HepG2 (cell line): ENCODE results near the gene PA2G4. TPM values are rescaled to one million over a fixed set of nuclear protein-coding genes. Genes with fewer than 3 reads are reported as not detected.

Source experiments
- ATAC-seq: fragments of 200-7000 bp; cut with Tn5 transposase; 3 replicates; pipeline ENCODE4 v1.9.1; 2020; ENCODE audit warnings: mild to moderate bottlenecking, moderate library complexity
- BruUV-seq: library from RNA; stranded (reverse); fragments of 400-500 nt; replicated peaks from 2 replicates; lab custom pipeline; 2021; lab: Mats Ljungman, UMichigan
- CTCF ChIA-PET: fragments of 300-600 bp; formaldehyde crosslinking; extraction: SDS; loops from one replicate; lab custom pipeline; 2021; ENCODE audit warnings: low total read pairs, inconsistent platforms, low intra/inter-chr PET ratio; lab: Yijun Ruan, JAX
- POLR2A ChIA-PET: fragments of 350-600 bp; sonication (Branson Sonifier 250); formaldehyde crosslinking; loops from one replicate; lab custom pipeline; 2020; ENCODE audit warnings: antibody characterized with exemption, inconsistent platforms; lab: Yijun Ruan, JAX
- DNase-seq: peaks from one replicate; pipeline ENCODE4 v3.0.0-alpha.2; 2015; ENCODE audit warnings: low spot score
- FAIRE-seq: peaks from 3 replicates; lab custom pipeline; 2011; peaks lifted over from hg19 to GRCh38; lab: Jason Lieb, UNC
- H2AFZ ChIP-seq: one replicate; pipeline ENCODE4 v1.6.1; 2011; ENCODE audit warnings: low read length, inconsistent platforms
- H3K27ac ChIP-seq: fragments of 300-600 bp; 3 replicates; pipeline ENCODE4 v1.8.0; 2011; ENCODE audit warnings: mixed run types, mild to moderate bottlenecking, mixed read lengths, low read length, inconsistent platforms; ENCODE audit not compliant: insufficient read depth; ENCODE audit errors: extremely low read length
- H3K27me3 ChIP-seq, 2 experiments: fragments of 200-600 bp in 1 of 2; 2 replicates in 1 of 2; 3 replicates in 1 of 2; pipeline versions ENCODE4 v1.6.0 to v1.8.0; 2011; ENCODE audit warnings: low read length in 2 of 2, mild to moderate bottlenecking in 2 of 2, moderate library complexity in 2 of 2, inconsistent platforms in 1 of 2; ENCODE audit not compliant: insufficient read depth in 2 of 2, control insufficient read depth in 1 of 2
- H3K36me3 ChIP-seq, 2 experiments: fragments of 200-600 bp in 1 of 2; replicated peaks in 1 of 2; 2 replicates in 1 of 2; 3 replicates in 1 of 2; pipeline versions ENCODE4 v1.5.1 to v1.8.0; 2011; ENCODE audit warnings: low read length in 2 of 2, inconsistent platforms in 1 of 2; ENCODE audit not compliant: insufficient read depth in 2 of 2, control insufficient read depth in 1 of 2
- H3K4me1 ChIP-seq: 2 replicates; pipeline ENCODE4 v1.5.1; 2012; ENCODE audit warnings: low read length, inconsistent platforms; ENCODE audit not compliant: insufficient read depth
- H3K4me2 ChIP-seq: 2 replicates; pipeline ENCODE4 v1.6.0; 2011; ENCODE audit warnings: low read depth, low read length, inconsistent platforms
- H3K4me3 ChIP-seq, 3 experiments: fragments of 200-600 bp in 1 of 3; sonication (generic), shearing (Covaris generic) in 1 of 3; replicated peaks in 1 of 3; 2 replicates each; pipeline ENCODE4 v1.5.1; 2011 to 2016; ENCODE audit warnings: low read length in 3 of 3, inconsistent platforms in 2 of 3, low read depth in 2 of 3, mild to moderate bottlenecking in 2 of 3, control low read depth in 1 of 3, mixed read lengths in 1 of 3; ENCODE audit not compliant: insufficient read depth in 1 of 3
- H3K79me2 ChIP-seq: one replicate; pipeline ENCODE4 v1.6.1; 2011; ENCODE audit warnings: low read length, inconsistent platforms; ENCODE audit not compliant: insufficient read depth
- H3K9ac ChIP-seq: 2 replicates; pipeline ENCODE4 v1.6.0; 2011; ENCODE audit warnings: mild to moderate bottlenecking, low read depth, low read length, inconsistent platforms; ENCODE audit not compliant: insufficient read depth
- H3K9me3 ChIP-seq: 2 replicates; pipeline ENCODE4 v1.5.1; 2012; ENCODE audit warnings: mild to moderate bottlenecking, low read length
- H4K20me1 ChIP-seq: 2 replicates; pipeline ENCODE4 v1.6.0; 2011; ENCODE audit warnings: inconsistent platforms, mild to moderate bottlenecking, low read length, moderate library complexity; ENCODE audit not compliant: insufficient read depth
- BRCA1 ChIP-seq: sonication (generic); formaldehyde crosslinking; IDR thresholded peaks from 2 replicates; pipeline ENCODE4 v1.4.0; 2020; ENCODE audit warnings: missing genetic modification reagents
- GATAD1 ChIP-seq: IDR thresholded peaks from 2 replicates; pipeline ENCODE4 v1.6.1; 2016; ENCODE audit warnings: missing genetic modification reagents, missing compliant biosample characterization
- KDM6A ChIP-seq: IDR thresholded peaks from 2 replicates; pipeline ENCODE4 v1.6.1; 2016; ENCODE audit warnings: low read depth
- MTA3 ChIP-seq: sonication (generic); formaldehyde crosslinking; IDR thresholded peaks from 2 replicates; pipeline ENCODE4 v1.4.0; 2020; ENCODE audit warnings: missing genetic modification reagents
- POLR2G ChIP-seq: fragments of 200-400 bp; formaldehyde crosslinking; IDR thresholded peaks from 2 replicates; pipeline ENCODE4 v1.6.1; 2018; ENCODE audit warnings: mild to moderate bottlenecking, low read depth, low read length, moderate library complexity
- RAD21 ChIP-seq: fragments of 450-650 bp; formaldehyde crosslinking; IDR thresholded peaks from 2 replicates; pipeline ENCODE4 v1.5.0; 2020; ENCODE audit warnings: mild to moderate bottlenecking
- RNF219 ChIP-seq: sonication (generic); formaldehyde crosslinking; IDR thresholded peaks from 2 replicates; pipeline ENCODE4 v1.5.0; 2020; ENCODE audit warnings: mild to moderate bottlenecking, missing genetic modification reagents
- YEATS4 ChIP-seq: sonication (generic); formaldehyde crosslinking; IDR thresholded peaks from 2 replicates; pipeline ENCODE4 v1.4.0; 2020; ENCODE audit warnings: missing genetic modification reagents, borderline replicate concordance
- ZNF282 ChIP-seq: fragments of 450-650 bp; IDR thresholded peaks from 2 replicates; pipeline ENCODE4 v1.6.1; 2018; ENCODE audit not compliant: partially characterized antibody
- ZNF674 ChIP-seq: sonication (generic); formaldehyde crosslinking; IDR thresholded peaks from 2 replicates; pipeline ENCODE4 v1.5.0; 2020; ENCODE audit warnings: low read depth, mild to moderate bottlenecking, missing genetic modification reagents
- ZNF737 ChIP-seq: sonication (generic); formaldehyde crosslinking; IDR thresholded peaks from 2 replicates; pipeline ENCODE4 v1.5.0; 2020; ENCODE audit warnings: missing genetic modification reagents, mild to moderate bottlenecking, borderline replicate concordance
- ZNF841 ChIP-seq: sonication (generic); formaldehyde crosslinking; IDR thresholded peaks from 2 replicates; pipeline ENCODE4 v1.8.1; 2023; ENCODE audit warnings: missing genetic modification reagents, borderline replicate concordance
- WGBS: methylation state at CpG from one replicate; pipeline ENCODE4 v1.1.6; 2017; ENCODE audit warnings: low lambda C conversion rate; 5-methylcytosine and 5-hydroxymethylcytosine counted together
- in situ Hi-C: cut with HindIII; loops from 2 replicates; pipeline ENCODE4 v1.10.0; 2017; ENCODE audit warnings: low pct_unique_long_range_greater_than_20kb; ENCODE audit not compliant: extremely low pct_ligation_motif_present
- intact Hi-C: fragments of 100-400 bp; cut with micrococcal nuclease; formaldehyde crosslinking; loops from one replicate; pipeline ENCODE4 v1.10.0; 2022; ENCODE audit not compliant: unreplicated experiment
- polyA plus RNA-seq, 8 experiments: library from polyadenylated mRNA; depleted of rRNA in 3 of 8; stranded (reverse) in 7 of 8; unstranded in 1 of 8; fragments of >200 nt; fragmentation: Illumina TruSeq in 4 of 8; extraction: Trizol in 4 of 8; gene quantifications; 2 replicates each; pipeline versions ENCODE4 v1.2.1 to v1.2.3, GENCODE V29; 2011 to 2016; ENCODE audit warnings: low read depth in 4 of 8, missing spikeins in 1 of 8, mixed read lengths in 1 of 8; ENCODE audit not compliant: insufficient read depth in 1 of 8
- total RNA-seq, 5 experiments: library from RNA; depleted of rRNA; stranded (reverse); fragments of >200 nt; fragmentation: Illumina TruSeq; extraction: Trizol; gene quantifications; 2 replicates each; pipeline ENCODE4 v1.2.3, GENCODE V29; 2016; ENCODE audit warnings: low read depth in 1 of 5
- TF ChIP-seq, protein P1 (sequence below): sonication (generic); formaldehyde crosslinking; IDR thresholded peaks from 2 replicates; pipeline ENCODE4 v1.8.0; 2022; ENCODE audit warnings: missing genetic modification reagents, mild to moderate bottlenecking, moderate library complexity, borderline replicate concordance

PA2G4 gene
- total and polyA plus RNA-seq, 2 of the 13 experiments (the other 11 are each of a cell fraction or from before 2014, with no cell fraction given) = 147 to 240 TPM

DNA sequence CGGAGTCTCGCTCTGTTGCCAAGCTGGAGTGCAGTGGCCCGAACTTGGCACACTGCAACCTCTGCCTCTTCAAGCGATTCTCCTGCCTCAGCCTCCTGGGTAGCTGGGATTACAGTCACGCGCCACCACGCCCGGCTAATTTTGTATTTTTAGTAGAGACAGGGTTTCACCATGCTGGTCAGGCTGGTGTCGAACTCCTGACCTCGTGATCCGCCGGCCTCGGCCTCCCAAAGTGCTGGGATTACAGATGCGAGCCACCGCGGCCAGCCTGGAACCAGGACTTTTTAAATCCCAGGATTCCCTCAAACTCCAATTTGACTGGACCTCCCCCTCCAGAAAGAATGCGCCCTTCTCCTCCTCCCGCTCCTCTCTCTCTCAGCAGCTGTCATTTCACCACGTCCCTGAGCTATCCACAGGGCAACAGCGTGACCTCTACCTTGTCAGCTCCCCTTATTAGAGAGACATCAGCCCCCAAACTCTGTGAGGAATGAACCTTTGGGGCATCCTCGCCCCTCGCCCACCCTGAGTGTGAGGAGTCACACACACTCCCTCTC lies 25.7 kb downstream of the PA2G4 start:
- H2AFZ ChIP-seq = no peak overlapping the region
- H3K79me2 ChIP-seq = peaks cover 17% of the 10 kb centered on the region
- ChIA-PET CTCF (no interaction called here), POLR2A (no interaction called here)
- in situ Hi-C loops = loop anchor here (5.0 kb wide), 1 partner anchor 57 kb away; the partner anchor contains the start of gene SMARCC2
- ATAC-seq = no peak
- no peaks in the 10 kb centered on the region for H3K27me3 ChIP-seq
- H3K36me3 ChIP-seq = peaks cover 17 to 37% of the 10 kb centered on the region in 2 experiments
- no peak for DNase-seq
- no peaks in the 10 kb centered on the region for H4K20me1 ChIP-seq
- H3K9me3 ChIP-seq = no peaks in the 10 kb centered on the region
- H3K4me2 ChIP-seq = peak overlapping the region; percentile 86
- no peak for FAIRE-seq
- H3K9ac ChIP-seq = peak overlapping the region; percentile 80; the same call in 1 of the 2 replicates
- 92% methylated on average over 22 of the region's 22 CpGs for WGBS
- intact Hi-C loops = no loop called here
- no peak for TF ChIP-seq POLR2G
- TF ChIP-seq ZNF282 = no peak
- no peak for TF ChIP-seq YEATS4 (CRISPR knock-in tag)
- TF ChIP-seq ZNF841 (CRISPR knock-in tag) = no peak
- no peak for TF ChIP-seq ZNF737
- no peak for TF ChIP-seq ZNF674 (CRISPR knock-in tag)
- TF ChIP-seq, protein P1, sequence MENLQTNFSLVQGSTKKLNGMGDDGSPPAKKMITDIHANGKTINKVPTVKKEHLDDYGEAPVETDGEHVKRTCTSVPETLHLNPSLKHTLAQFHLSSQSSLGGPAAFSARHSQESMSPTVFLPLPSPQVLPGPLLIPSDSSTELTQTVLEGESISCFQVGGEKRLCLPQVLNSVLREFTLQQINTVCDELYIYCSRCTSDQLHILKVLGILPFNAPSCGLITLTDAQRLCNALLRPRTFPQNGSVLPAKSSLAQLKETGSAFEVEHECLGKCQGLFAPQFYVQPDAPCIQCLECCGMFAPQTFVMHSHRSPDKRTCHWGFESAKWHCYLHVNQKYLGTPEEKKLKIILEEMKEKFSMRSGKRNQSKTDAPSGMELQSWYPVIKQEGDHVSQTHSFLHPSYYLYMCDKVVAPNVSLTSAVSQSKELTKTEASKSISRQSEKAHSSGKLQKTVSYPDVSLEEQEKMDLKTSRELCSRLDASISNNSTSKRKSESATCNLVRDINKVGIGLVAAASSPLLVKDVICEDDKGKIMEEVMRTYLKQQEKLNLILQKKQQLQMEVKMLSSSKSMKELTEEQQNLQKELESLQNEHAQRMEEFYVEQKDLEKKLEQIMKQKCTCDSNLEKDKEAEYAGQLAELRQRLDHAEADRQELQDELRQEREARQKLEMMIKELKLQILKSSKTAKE = no peak
- no peak for TF ChIP-seq RNF219 (CRISPR knock-in tag)
- TF ChIP-seq MTA3 (CRISPR knock-in tag) = no peak
- TF ChIP-seq GATAD1 (CRISPR knock-in tag) = no peak
- no peak for TF ChIP-seq RAD21 (CRISPR knock-in tag)
- TF ChIP-seq BRCA1 (CRISPR knock-in tag) = no peak
- TF ChIP-seq KDM6A (CRISPR knock-in tag) = no peak
- H3K4me3 ChIP-seq = peak overlapping the region in 2 of 3 experiments; percentile 72 to 83; a peak in 1 of 6 replicates
- H3K4me1 ChIP-seq = peaks cover 43% of the 10 kb centered on the region
- no TSS peak for BruUV-seq
- no peak overlapping the region for H3K27ac ChIP-seq
